HEK293 (cell line): ENCODE data around the gene DOCK4.

Experiments
- CTCF ChIA-PET: fragments of 350-600 bp; formaldehyde crosslinking; extraction: SDS; loops from one replicate; lab custom pipeline; 2021; ENCODE audit warnings: antibody characterized with exemption; lab: Yijun Ruan, JAX
- POLR2A ChIA-PET: fragments of 300-600 bp; formaldehyde crosslinking; extraction: SDS; loops from one replicate; lab custom pipeline; 2020; ENCODE audit warnings: antibody characterized with exemption, inconsistent platforms; lab: Yijun Ruan, JAX
- H3K27ac ChIP-seq: fragments of 200-500 bp; sonication (Bioruptor generic); 2 replicates; pipeline ENCODE4 v1.5.1; 2014; ENCODE audit warnings: low read depth, low read length, control low read depth, inconsistent platforms; ENCODE audit errors: extremely low read depth
- H3K36me3 ChIP-seq, 2 experiments: fragments of 200-500 bp in 1 of 2; sonication (Bioruptor generic) in 1 of 2; 1 replicate in 1 of 2; 2 replicates in 1 of 2; pipeline ENCODE4 v1.5.1; 2014 to 2017; ENCODE audit warnings: inconsistent platforms in 2 of 2, low read length in 2 of 2; ENCODE audit not compliant: control insufficient read depth in 2 of 2, insufficient read depth in 1 of 2
- H3K4me1 ChIP-seq: fragments of 200-500 bp; sonication (Bioruptor generic); 2 replicates; pipeline ENCODE4 v1.5.1; 2014; ENCODE audit warnings: mild to moderate bottlenecking, low read length, inconsistent platforms; ENCODE audit not compliant: control insufficient read depth, insufficient read depth
- H3K4me3 ChIP-seq: 2 replicates; pipeline ENCODE4 v1.5.1; 2011; ENCODE audit warnings: low read depth, mild to moderate bottlenecking, control low read depth, low read length, moderate library complexity
- H3K9me3 ChIP-seq: fragments of 200-500 bp; sonication (Bioruptor generic); 2 replicates; pipeline ENCODE4 v1.5.1; 2014; ENCODE audit warnings: low read depth, low read length, inconsistent platforms; ENCODE audit not compliant: control insufficient read depth, insufficient read depth
- FEZF1 ChIP-seq: fragments of 450-650 bp; formaldehyde crosslinking; IDR thresholded peaks from 2 replicates; pipeline ENCODE4 v1.5.1; 2016; ENCODE audit warnings: missing biosample characterization, missing genetic modification characterization
- GLI4 ChIP-seq: fragments of 450-650 bp; formaldehyde crosslinking; IDR thresholded peaks from 2 replicates; pipeline ENCODE4 v1.5.1; 2016; ENCODE audit warnings: missing biosample characterization, missing genetic modification characterization
- HOXC10 ChIP-seq: sonication (generic); formaldehyde crosslinking; IDR thresholded peaks from 2 replicates; pipeline ENCODE4 v1.8.1; 2023; ENCODE audit warnings: mild to moderate bottlenecking, missing genetic modification reagents
- KLF8 ChIP-seq: fragments of 450-650 bp; formaldehyde crosslinking; IDR thresholded peaks from 2 replicates; pipeline ENCODE4 v1.5.1; 2016; ENCODE audit warnings: missing biosample characterization, missing genetic modification characterization
- MEIS1 ChIP-seq: sonication (generic); formaldehyde crosslinking; IDR thresholded peaks from 2 replicates; pipeline ENCODE4 v1.8.1; 2022; ENCODE audit warnings: missing genetic modification reagents, mild to moderate bottlenecking, borderline replicate concordance
- OVOL3 ChIP-seq: fragments of 450-650 bp; formaldehyde crosslinking; IDR thresholded peaks from 2 replicates; pipeline ENCODE4 v1.5.1; 2016; ENCODE audit warnings: missing biosample characterization, missing genetic modification characterization
- RBAK ChIP-seq: fragments of 450-650 bp; formaldehyde crosslinking; IDR thresholded peaks from 2 replicates; pipeline ENCODE4 v1.5.1; 2016; ENCODE audit warnings: missing biosample characterization, missing genetic modification characterization
- SALL2 ChIP-seq: fragments of 450-650 bp; formaldehyde crosslinking; IDR thresholded peaks from 2 replicates; pipeline ENCODE4 v1.5.0; 2017; ENCODE audit warnings: missing biosample characterization, mild to moderate bottlenecking, missing genetic modification characterization, borderline replicate concordance
- SP3 ChIP-seq: fragments of 450-650 bp; formaldehyde crosslinking; IDR thresholded peaks from 2 replicates; pipeline ENCODE4 v1.5.1; 2016; ENCODE audit warnings: missing biosample characterization, missing genetic modification characterization
- ZFP37 ChIP-seq: fragments of 450-650 bp; formaldehyde crosslinking; IDR thresholded peaks from 2 replicates; pipeline ENCODE4 v1.5.1; 2016; ENCODE audit warnings: missing biosample characterization, missing genetic modification characterization
- ZNF211 ChIP-seq: fragments of 450-650 bp; formaldehyde crosslinking; IDR thresholded peaks from 2 replicates; pipeline ENCODE4 v1.5.1; 2016; ENCODE audit warnings: low read depth, missing biosample characterization, missing genetic modification characterization
- ZNF223 ChIP-seq: fragments of 450-650 bp; formaldehyde crosslinking; IDR thresholded peaks from 2 replicates; pipeline ENCODE4 v1.5.1; 2016; ENCODE audit warnings: missing biosample characterization, missing genetic modification characterization
- ZNF274 ChIP-seq, 2 experiments: fragments of 200-500 bp in 1 of 2; fragments of 450-650 bp in 1 of 2; sonication (Bioruptor generic) in 1 of 2; formaldehyde crosslinking in 1 of 2; IDR thresholded peaks; 2 replicates each; pipeline versions ENCODE4 v1.5.1 to v1.6.1; 2014 to 2016; ENCODE audit warnings: borderline replicate concordance in 1 of 2, inconsistent platforms in 1 of 2, low read length in 1 of 2, missing biosample characterization in 1 of 2, missing genetic modification characterization in 1 of 2
- ZNF341 ChIP-seq: fragments of 450-650 bp; formaldehyde crosslinking; IDR thresholded peaks from 2 replicates; pipeline ENCODE4; 2016; ENCODE audit warnings: low read depth, missing biosample characterization, missing genetic modification characterization
- ZNF350 ChIP-seq: fragments of 450-650 bp; formaldehyde crosslinking; IDR thresholded peaks from 2 replicates; pipeline ENCODE4 v1.5.0; 2017; ENCODE audit warnings: missing biosample characterization, mild to moderate bottlenecking, missing genetic modification characterization
- ZNF529 ChIP-seq: fragments of 450-650 bp; formaldehyde crosslinking; IDR thresholded peaks from 2 replicates; pipeline ENCODE4 v1.5.1; 2017; ENCODE audit warnings: missing genetic modification characterization, missing biosample characterization; ENCODE audit not compliant: insufficient replicate concordance
- ZNF626 ChIP-seq: fragments of 450-650 bp; sonication (Bioruptor Pico); formaldehyde crosslinking; IDR thresholded peaks from 2 replicates; pipeline ENCODE4 v1.5.1; 2018; ENCODE audit warnings: missing biosample characterization, missing genetic modification characterization, inconsistent platforms
- ZNF776 ChIP-seq: fragments of 450-650 bp; formaldehyde crosslinking; IDR thresholded peaks from 2 replicates; pipeline ENCODE4 v1.5.0; 2017; ENCODE audit warnings: missing biosample characterization, missing genetic modification characterization, borderline replicate concordance
- ZNF843 ChIP-seq: fragments of 450-650 bp; formaldehyde crosslinking; IDR thresholded peaks from 2 replicates; pipeline ENCODE4 v1.5.1; 2016; ENCODE audit warnings: missing biosample characterization, missing genetic modification characterization
- TF ChIP-seq, protein P1 (sequence below): fragments of 450-650 bp; formaldehyde crosslinking; IDR thresholded peaks from 2 replicates; pipeline ENCODE4 v1.5.1; 2016; ENCODE audit warnings: missing biosample characterization, missing genetic modification characterization
- TF ChIP-seq, protein P2 (sequence below): fragments of 450-650 bp; formaldehyde crosslinking; IDR thresholded peaks from 2 replicates; pipeline ENCODE4 v1.5.1; 2016; ENCODE audit warnings: missing biosample characterization, missing genetic modification characterization
- TF ChIP-seq, protein P3 (sequence below): fragments of 450-650 bp; formaldehyde crosslinking; IDR thresholded peaks from 2 replicates; pipeline ENCODE4 v1.5.1; 2017; ENCODE audit warnings: missing biosample characterization, missing genetic modification characterization

DOCK4 gene

DNA sequence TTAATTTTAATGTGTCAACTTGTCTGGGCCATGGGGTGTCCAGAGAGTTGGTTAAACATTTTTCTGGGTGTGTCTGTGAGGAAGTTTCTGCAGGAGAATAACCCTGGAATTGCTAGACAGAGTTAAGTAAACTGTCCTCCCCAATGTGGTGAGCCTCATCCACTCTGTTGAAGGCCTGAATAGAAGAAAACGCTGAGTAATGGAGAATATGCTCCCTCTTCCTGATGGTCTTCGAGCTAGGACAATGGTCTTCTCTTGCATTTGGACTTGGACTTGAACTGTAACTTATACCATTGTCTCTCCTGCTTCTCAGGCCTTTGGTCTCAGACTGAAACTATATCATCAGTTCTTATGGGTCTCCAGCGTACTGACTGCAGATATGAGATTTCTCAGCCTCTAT is 347.9 kb downstream of the DOCK4 start:
- H3K4me1 ChIP-seq, result no peaks in the 10 kb centered on the region
- H3K4me3 ChIP-seq, result no peak overlapping the region
- H3K27ac ChIP-seq, result no peak overlapping the region
- CTCF ChIA-PET, result interaction anchor here (6.3 kb wide), 1 partner anchor 97 kb away, joined by 87 read pairs; no protein-coding TSS in a partner anchor
- no peak for TF ChIP-seq KLF8 (tag by site-specific recombination)
- TF ChIP-seq FEZF1, result no peak
- peaks cover 0 to 7% of the 10 kb centered on the region in 2 experiments; a peak in 1 of 3 replicates for H3K36me3 ChIP-seq
- no peaks in the 10 kb centered on the region for H3K9me3 ChIP-seq
- POLR2A ChIA-PET, result no interaction called here

DNA sequence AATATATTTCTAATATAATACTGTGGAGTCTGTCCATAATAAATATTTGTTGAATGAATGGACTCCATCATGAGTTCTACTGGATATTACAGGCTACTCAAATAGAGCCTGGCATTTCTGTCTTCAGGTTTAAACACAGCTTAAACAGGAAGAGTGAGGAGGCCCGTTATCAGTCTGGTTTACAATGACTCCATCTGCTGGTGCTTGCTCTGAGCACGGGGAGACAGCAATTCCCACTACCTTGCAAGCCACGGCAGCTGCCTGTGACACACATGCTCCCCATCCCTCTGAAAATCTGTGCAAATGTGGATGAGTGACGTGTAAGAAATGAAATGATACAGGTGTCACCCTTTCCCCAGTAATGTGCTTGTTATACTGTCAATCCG is 350.4 kb downstream of the DOCK4 start:
- no peak for TF ChIP-seq ZNF341 (tag by site-specific recombination)
- no peak for TF ChIP-seq MEIS1 (CRISPR knock-in tag)
- no peak for TF ChIP-seq OVOL3 (tag by site-specific recombination)
- no peak for TF ChIP-seq ZNF776 (tag by site-specific recombination)
- no peak for TF ChIP-seq GLI4 (tag by site-specific recombination)
- TF ChIP-seq SALL2 (tag by site-specific recombination), result no peak
- no peak for TF ChIP-seq HOXC10 (CRISPR knock-in tag)
- TF ChIP-seq ZNF350 (tag by site-specific recombination), result no peak
- TF ChIP-seq, protein P1, sequence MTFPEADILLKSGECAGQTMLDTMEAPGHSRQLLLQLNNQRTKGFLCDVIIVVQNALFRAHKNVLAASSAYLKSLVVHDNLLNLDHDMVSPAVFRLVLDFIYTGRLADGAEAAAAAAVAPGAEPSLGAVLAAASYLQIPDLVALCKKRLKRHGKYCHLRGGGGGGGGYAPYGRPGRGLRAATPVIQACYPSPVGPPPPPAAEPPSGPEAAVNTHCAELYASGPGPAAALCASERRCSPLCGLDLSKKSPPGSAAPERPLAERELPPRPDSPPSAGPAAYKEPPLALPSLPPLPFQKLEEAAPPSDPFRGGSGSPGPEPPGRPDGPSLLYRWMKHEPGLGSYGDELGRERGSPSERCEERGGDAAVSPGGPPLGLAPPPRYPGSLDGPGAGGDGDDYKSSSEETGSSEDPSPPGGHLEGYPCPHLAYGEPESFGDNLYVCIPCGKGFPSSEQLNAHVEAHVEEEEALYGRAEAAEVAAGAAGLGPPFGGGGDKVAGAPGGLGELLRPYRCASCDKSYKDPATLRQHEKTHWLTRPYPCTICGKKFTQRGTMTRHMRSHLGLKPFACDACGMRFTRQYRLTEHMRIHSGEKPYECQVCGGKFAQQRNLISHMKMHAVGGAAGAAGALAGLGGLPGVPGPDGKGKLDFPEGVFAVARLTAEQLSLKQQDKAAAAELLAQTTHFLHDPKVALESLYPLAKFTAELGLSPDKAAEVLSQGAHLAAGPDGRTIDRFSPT (tag by site-specific recombination), result no peak
- no peak for TF ChIP-seq ZNF223
- TF ChIP-seq, protein P2, sequence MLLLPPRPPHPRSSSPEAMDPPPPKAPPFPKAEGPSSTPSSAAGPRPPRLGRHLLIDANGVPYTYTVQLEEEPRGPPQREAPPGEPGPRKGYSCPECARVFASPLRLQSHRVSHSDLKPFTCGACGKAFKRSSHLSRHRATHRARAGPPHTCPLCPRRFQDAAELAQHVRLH (tag by site-specific recombination), result no peak
- TF ChIP-seq ZFP37 (tag by site-specific recombination), result no peak
- TF ChIP-seq ZNF626 (tag by site-specific recombination), result no peak
- TF ChIP-seq ZNF211 (tag by site-specific recombination), result no peak
- no peak for TF ChIP-seq SP3
- TF ChIP-seq ZNF274 (IDR thresholded peaks at IDR 0.05; ENCODE audit: low read length), result no peak
- no peak for TF ChIP-seq ZNF274 (tag by site-specific recombination; IDR thresholded peaks at IDR 0.05; ENCODE audit: borderline replicate concordance)
- no peak for TF ChIP-seq RBAK (tag by site-specific recombination)
- TF ChIP-seq ZNF843 (tag by site-specific recombination), result no peak
- TF ChIP-seq, protein P3, sequence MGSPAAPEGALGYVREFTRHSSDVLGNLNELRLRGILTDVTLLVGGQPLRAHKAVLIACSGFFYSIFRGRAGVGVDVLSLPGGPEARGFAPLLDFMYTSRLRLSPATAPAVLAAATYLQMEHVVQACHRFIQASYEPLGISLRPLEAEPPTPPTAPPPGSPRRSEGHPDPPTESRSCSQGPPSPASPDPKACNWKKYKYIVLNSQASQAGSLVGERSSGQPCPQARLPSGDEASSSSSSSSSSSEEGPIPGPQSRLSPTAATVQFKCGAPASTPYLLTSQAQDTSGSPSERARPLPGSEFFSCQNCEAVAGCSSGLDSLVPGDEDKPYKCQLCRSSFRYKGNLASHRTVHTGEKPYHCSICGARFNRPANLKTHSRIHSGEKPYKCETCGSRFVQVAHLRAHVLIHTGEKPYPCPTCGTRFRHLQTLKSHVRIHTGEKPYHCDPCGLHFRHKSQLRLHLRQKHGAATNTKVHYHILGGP (tag by site-specific recombination), result no peak
- no peak for TF ChIP-seq ZNF529 (tag by site-specific recombination)
- no peak overlapping the region for H3K27ac ChIP-seq
- ChIA-PET POLR2A (no interaction called here), CTCF (interaction anchor here (0.6 to 6.3 kb wide), 22 partner anchors 9 to 1191 kb away, joined by 3 to 87 read pairs (median 4); no protein-coding TSS in a partner anchor)
- H3K4me1 ChIP-seq, result no peaks in the 10 kb centered on the region
- H3K4me3 ChIP-seq, result no peak overlapping the region
- no peaks in the 10 kb centered on the region for H3K9me3 ChIP-seq
- peaks cover 0 to 7% of the 10 kb centered on the region in 2 experiments; a peak in 1 of 3 replicates for H3K36me3 ChIP-seq
